ENCODE measurements around the gene PIAS4.
A peak's percentile ranks its signal among the peaks of the same experiment; 100 is the strongest.

The PIAS4 gene

DNA sequence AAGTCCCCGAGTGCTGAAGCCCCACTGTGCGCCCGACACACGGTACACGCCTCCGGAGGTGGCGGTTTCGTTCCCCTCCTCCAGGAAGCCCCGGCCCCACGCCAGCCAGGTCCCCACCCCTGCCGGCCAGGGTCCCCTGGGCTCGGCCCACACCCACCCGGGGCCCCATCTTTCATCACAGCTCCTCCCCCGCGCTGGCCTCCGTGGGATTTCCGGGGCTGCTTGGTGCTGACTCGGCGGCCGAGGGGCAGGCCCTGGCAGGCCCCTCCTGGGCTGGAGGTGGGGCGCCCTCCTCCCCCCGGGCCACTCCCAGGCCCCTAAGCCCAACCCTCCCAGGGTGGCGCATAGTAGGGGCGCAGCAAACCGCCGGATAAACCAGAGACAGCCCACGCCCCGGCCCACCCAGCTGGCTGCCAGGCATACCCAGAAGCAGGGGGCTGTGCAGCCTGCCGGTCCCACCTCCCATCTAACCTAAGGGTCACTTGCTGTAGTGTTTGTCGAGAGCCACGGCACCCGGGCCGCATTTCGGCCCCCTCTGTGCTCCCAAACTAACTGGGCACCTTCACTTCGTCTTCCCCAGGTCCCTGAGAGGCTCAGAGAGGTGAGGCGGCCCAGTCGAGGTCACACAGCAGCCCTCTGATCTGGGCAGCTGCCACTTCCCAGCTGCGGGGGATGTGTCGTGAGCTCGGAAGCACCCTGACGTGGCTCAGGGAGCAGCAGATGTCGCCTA lies 52.5 kb downstream of the PIAS4 start:
- peak; percentile 48 for DNase-seq (ENCODE audit: low read depth)

DNA sequence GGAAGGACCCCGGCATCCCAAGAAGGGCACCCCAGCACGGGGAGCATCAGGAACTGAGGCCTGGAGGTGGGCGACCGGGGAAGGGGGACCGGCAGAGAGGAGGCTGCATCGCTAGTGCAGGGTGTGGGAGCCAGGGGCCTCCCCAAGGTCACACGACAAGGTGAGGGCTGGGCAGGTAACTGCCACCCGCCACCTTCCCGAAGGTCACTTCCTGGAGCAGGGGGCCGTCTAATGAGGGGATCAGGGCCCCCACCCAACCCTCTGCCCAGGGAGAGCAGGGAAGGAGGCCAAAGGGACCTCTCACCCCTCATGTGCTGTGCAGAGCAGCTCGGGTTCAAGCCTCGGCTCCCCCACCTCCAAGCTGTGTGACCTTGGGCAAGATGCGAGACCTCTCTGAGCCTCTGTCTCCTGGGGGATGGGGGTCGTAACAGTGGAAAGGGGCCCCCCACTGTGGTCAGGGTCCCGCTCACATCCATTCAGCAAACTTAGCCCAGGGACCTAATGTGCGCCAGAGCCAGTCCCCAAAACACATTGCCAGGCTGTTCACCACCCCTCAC lies 53.2 kb downstream of the PIAS4 start:
- no peak for DNase-seq (ENCODE audit: low read depth)

- DNase-seq (ENCODE audit: low read depth): no peak
Measured at GRCh38 chr19:4061178-4061682, 53.7 kb downstream of the PIAS4 start.

GRCh38 chr19:4061683-4062418 lies 54.3 kb downstream of the PIAS4 start:
- no peak for DNase-seq (ENCODE audit: low read depth)

DNA sequence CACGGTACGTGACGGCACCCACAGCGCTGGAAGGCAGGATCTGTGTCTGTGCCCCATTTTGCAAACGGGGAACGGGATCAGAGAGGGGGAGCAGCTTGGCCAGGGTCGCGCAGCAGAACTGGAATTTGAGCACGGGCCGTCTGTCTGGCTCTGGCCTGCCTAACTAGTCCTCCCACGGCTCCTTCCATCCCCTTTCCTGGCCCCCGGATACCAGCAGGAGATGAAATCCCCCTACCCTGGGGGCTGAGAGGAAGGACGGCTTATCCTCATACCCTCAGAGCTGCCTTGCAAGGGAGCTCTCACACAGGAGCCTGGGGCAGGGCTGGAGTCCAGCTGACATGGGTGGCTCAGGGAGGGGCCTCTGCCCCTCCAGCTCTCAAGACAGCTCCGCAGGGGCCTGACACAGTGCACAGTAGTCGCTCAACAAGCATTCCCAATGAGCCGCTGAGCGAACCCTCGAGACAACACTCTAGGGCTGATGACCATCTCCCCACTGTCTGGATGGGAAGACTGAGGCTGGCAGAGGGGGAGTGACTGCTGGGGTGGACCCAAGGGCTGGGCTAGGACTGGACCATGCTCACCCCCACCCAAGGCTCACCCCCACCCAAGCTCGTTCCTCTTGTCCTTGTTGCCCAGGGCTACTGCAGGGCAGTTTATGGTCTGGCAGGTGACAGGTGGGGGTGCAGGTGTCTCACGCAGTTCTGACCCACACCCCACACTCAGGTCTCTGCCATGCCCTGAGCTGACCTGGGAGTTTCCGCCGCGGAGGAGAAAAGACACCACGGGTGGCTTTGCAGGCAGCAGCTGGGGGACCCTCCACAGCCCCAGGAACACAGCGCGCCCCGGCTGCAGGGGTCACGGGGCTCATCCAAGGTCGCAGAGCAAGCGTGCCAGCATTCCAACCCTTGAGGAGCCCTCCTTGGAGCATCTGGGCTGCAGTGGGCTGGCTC lies 55.2 kb downstream of the PIAS4 start:
- no peak for DNase-seq (ENCODE audit: low read depth)

DNA sequence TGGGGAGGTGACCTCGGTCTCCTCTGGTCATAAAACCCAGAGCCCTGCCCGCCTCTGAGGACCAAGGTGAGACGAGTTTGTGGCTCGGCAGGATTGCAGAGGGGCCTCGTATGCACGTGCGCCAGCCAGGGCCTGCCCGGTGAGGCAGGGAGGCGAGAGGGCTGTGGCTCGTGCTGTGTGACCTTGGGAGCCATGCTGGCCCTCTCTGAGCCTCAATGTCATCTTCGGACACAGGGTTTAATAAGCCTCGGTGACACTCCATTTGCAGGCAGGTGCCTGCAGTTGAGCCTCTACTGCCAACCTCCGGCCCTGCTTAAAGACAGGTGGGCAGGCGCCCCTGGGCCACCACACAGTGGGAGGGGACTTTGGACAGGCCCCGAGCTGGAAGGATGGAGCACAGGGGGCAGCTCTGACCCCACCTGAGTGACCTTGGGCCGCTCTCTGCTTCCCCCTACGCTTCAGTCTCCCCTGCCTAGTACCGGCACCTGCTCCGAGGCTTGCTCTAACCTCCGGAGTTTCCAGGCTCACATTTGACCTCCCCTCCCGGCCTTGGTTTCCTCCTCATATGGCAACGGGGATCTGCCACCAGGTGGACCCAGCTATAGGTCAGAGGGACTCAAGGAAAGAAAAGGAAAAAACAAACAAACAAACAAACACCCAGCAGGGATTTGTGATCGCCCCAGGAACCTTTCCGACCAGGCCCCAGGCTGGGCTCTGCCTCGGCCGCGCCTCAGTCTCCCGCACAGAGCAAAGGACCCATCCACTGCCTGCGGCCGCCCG lies 56.0 kb downstream of the PIAS4 start:
- no peak for DNase-seq (ENCODE audit: low read depth)

GRCh38 chr19:4064149-4064495 lies 56.6 kb downstream of the PIAS4 start:
- no peak for DNase-seq (ENCODE audit: low read depth)

DNA sequence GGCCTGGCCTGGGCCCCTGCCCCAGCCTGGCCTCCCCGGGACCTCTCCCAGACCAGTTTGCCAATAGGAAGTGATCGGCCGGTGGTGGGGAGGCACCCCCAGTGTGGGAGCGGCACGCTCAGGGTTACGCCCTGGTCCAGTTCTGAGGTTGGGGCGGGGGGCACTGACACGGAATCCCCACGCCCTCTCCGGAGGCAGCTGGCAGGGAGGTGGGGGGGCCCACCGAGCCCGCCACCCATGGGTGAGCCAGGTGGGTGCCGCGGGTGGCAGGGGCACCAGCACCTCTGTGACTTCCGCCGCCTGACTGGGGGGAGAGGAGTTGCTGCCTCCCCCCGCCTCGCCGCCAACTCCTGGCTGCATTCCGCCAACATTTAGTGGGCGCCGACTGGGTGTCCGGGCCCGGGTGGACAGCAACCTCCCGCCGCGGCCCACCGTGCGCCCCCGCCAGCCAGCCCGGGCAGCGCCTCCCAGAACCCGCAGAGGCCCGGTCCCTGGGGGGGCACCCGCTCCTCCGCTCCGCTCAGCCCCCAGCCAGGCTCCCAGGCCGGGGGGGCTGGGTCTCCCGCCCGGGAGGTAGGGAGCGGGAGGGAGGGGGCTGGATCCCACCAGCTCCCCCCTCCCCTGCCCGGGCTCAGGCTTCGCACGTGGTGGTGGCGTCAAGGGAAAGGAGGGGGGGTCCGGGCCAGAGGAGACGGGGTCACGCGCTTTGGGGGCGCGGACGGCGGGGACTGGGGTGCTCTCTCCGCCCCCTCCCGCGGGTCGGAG lies 57.1 kb downstream of the PIAS4 start:
- DNase-seq (ENCODE audit: low read depth): no peak

- peak; percentile 91 for DNase-seq (ENCODE audit: low read depth)
Measured at GRCh38 chr19:4065430-4066175, 58.1 kb downstream of the PIAS4 start.

DNA sequence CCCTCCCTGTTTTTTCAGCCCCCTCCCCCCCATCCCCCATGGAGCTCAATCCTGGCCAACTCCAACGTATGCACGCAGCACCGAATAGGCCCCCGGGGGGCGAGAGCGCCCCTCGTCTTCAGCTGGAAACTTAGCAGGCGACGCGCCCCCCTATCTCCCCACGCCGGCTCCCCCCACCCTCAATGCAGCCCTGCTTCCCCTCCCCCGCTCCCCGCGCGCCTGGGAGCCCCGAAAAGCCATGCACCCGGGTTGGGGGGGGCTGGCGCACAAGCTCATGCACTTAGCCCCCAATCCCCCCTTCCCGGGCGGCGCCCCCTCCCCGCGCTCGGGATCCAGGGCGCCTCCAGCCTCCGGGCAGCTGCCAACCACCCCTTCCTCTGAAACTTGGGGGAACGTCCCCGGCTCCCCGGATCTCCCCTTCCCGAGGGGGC lies 58.7 kb downstream of the PIAS4 start:
- DNase-seq (ENCODE audit: low read depth): no peak

DNA sequence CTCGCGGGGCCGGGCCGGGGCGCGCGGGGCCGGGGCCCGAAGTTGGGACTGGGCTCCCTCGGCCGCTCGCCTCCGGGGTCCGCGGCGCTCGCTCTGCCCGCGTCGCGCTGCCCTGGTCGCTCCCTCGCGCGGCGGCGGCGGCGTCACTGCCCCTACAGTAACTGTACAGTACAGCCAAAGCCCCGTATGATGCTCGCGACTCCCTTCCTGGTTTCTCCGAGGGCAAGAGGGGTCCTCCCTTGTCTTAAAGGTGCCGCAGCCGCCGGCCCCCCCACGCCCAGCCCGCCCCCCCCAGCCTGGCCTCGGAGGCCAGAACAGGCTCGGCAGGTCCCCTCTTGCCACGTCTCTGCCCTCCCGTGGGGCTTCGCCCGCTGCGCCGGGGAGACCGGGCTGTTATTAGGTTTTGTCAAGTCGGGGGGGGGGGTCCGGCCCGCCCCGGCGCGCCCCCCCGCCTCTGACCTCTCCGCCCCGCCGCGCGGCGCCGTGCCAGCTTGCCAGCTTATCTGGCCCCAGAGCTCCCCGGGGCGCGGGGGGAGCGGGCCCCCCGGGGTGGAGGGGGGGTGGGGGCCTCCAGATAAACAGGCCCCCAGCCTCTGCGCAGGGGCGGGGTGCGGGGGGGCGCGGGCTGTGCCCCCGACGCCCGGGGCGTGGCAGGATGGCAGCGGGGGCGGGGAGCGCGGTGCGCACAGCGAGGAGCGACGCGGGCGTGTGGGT lies 59.3 kb downstream of the PIAS4 start, which contains the start of gene ZBTB7A:
TSS of gene ZBTB7A (minus strand) at position 218 of the 714 bp plus-strand sequence. CDS start 11,667 bp downstream, outside the sequence.
- DNase-seq (ENCODE audit: low read depth): peak; percentile 68

GRCh38 chr19:4067396-4068046 lies 60.0 kb downstream of the PIAS4 start:
- no peak for DNase-seq (ENCODE audit: low read depth)

GRCh38 chr19:4068047-4068966 lies 60.8 kb downstream of the PIAS4 start:
- no peak for DNase-seq (ENCODE audit: low read depth)

DNA sequence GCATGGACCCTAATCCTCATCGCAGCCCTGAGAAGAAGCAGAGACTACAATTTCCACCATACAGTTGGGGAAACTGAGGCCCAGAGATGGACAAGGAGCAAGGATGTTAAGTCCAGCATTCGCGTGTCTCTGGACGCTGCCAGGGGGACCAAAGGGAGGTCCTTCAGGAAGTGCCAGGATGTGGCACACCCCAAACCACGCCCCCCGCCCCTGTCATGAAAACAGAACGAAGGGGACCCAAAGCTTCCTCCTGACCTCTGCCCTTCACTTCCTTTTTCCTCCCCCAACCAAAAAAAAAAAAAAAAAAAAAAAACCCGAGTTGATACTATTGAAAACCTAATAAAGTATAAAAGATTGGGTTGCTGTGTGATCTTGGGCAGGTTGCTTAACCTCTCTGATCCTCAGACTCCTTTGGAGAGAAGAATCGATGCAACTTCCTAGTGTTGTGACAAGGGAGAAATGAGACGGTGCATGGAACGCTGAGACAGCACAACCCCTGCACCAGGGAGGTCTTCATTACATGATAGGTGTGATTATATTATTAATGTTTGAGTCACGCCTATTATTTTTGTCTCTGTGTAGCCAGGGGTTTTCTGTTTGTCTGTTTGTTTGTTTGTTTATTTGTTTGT lies 61.9 kb downstream of the PIAS4 start:
- no peak for DNase-seq (ENCODE audit: low read depth)

GRCh38 chr19:4071610-4072009 lies 64.1 kb downstream of the PIAS4 start:
- no peak for DNase-seq (ENCODE audit: low read depth)

DNA sequence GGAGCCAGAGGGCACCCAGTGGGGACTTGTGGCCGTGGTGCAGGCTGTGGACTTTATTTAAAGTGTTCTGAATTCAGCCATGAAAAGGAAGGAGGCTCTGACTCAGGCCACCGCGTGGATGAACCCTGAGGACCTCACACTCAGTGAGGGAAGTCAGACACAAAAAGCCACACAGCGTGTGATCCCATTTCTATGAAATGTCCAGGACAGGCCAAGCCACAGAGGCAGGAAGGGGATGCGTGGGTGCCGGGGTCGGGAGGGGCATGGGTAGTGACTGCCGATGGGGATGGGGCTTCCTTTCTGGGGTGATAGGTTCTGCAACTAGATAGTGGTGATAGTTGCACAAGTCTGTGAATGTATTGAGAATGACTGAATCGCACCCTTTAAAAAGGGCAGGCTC lies 67.8 kb downstream of the PIAS4 start:
- DNase-seq (ENCODE audit: low read depth): no peak

- DNase-seq (ENCODE audit: low read depth): no peak
Measured at GRCh38 chr19:4077007-4077374, 69.5 kb downstream of the PIAS4 start.
